Measurements from ENCODE around the gene CCDC60.

The CCDC60 gene

GRCh38 chr12:119447618-119448017 lies 113.1 kb downstream of the CCDC60 start:
- DNase-seq (ENCODE audit: low read depth): no peak

GRCh38 chr12:119448611-119449131 lies 114.1 kb downstream of the CCDC60 start:
- DNase-seq (ENCODE audit: low read depth): no peak

GRCh38 chr12:119450771-119451170 lies 116.2 kb downstream of the CCDC60 start:
- no peak for DNase-seq (ENCODE audit: low read depth)

- no peak for DNase-seq (ENCODE audit: low read depth)
Observed at GRCh38 chr12:119456824-119457223, 122.3 kb downstream of the CCDC60 start.

GRCh38 chr12:119457271-119457670 lies 122.7 kb downstream of the CCDC60 start:
- DNase-seq (ENCODE audit: low read depth): no peak

- DNase-seq (ENCODE audit: low read depth): no peak
Observed at GRCh38 chr12:119459481-119459880, 125.0 kb downstream of the CCDC60 start.

GRCh38 chr12:119460876-119461275 lies 126.3 kb downstream of the CCDC60 start:
- DNase-seq (ENCODE audit: low read depth): no peak

- DNase-seq (ENCODE audit: low read depth): no peak
Observed at GRCh38 chr12:119461636-119462214, 127.2 kb downstream of the CCDC60 start.

GRCh38 chr12:119463211-119463926 lies 128.8 kb downstream of the CCDC60 start:
- DNase-seq (ENCODE audit: low read depth): no peak

- DNase-seq (ENCODE audit: low read depth): no peak
Observed at GRCh38 chr12:119468296-119468695, 133.8 kb downstream of the CCDC60 start.

GRCh38 chr12:119475650-119476049 lies 141.1 kb downstream of the CCDC60 start:
- no peak for DNase-seq (ENCODE audit: low read depth)

- no peak for DNase-seq (ENCODE audit: low read depth)
Observed at GRCh38 chr12:119476951-119477350, 142.4 kb downstream of the CCDC60 start.

- DNase-seq (ENCODE audit: low read depth): no peak
Observed at GRCh38 chr12:119479121-119479561, 144.6 kb downstream of the CCDC60 start.

- no peak for DNase-seq (ENCODE audit: low read depth)
Observed at GRCh38 chr12:119480551-119480950, 146.0 kb downstream of the CCDC60 start.

- no peak for DNase-seq (ENCODE audit: low read depth)
Observed at GRCh38 chr12:119486599-119487154, 152.1 kb downstream of the CCDC60 start.

GRCh38 chr12:119491814-119492213 lies 157.3 kb downstream of the CCDC60 start:
- no peak for DNase-seq (ENCODE audit: low read depth)

- DNase-seq (ENCODE audit: low read depth): no peak
Observed at GRCh38 chr12:119500209-119500608, 165.7 kb downstream of the CCDC60 start.

- DNase-seq (ENCODE audit: low read depth): no peak
Observed at GRCh38 chr12:119501052-119501451, 166.5 kb downstream of the CCDC60 start.

GRCh38 chr12:119505001-119505400 lies 170.5 kb downstream of the CCDC60 start:
- DNase-seq (ENCODE audit: low read depth): no peak

- no peak for DNase-seq (ENCODE audit: low read depth)
Observed at GRCh38 chr12:119512772-119513497, 178.4 kb downstream of the CCDC60 start.

GRCh38 chr12:119528241-119528640 lies 193.7 kb downstream of the CCDC60 start:
- DNase-seq (ENCODE audit: low read depth): no peak

GRCh38 chr12:119540476-119540875 lies 205.9 kb downstream of the CCDC60 start:
- DNase-seq (ENCODE audit: low read depth): no peak
